Dermis blood vessel endothelial cell (primary cell): ENCODE measurements around the gene HLCS. TPM values are rescaled to one million over a fixed set of nuclear protein-coding genes. Genes with fewer than 3 reads are reported as not detected.
A peak's percentile ranks its signal among the peaks of the same experiment; 100 is the strongest.

Experiments used
- DNase-seq: peaks from one replicate; pipeline ENCODE4 v3.0.0; 2010
- total RNA-seq: library from RNA; depleted of rRNA; stranded (reverse); fragments of >200 nt; gene quantifications from 2 replicates; pipeline ENCODE4 v1.2.3, GENCODE V29; 2014

HLCS gene
- total RNA-seq, 1 donor from 2014 or later = 14.3 TPM

DNA sequence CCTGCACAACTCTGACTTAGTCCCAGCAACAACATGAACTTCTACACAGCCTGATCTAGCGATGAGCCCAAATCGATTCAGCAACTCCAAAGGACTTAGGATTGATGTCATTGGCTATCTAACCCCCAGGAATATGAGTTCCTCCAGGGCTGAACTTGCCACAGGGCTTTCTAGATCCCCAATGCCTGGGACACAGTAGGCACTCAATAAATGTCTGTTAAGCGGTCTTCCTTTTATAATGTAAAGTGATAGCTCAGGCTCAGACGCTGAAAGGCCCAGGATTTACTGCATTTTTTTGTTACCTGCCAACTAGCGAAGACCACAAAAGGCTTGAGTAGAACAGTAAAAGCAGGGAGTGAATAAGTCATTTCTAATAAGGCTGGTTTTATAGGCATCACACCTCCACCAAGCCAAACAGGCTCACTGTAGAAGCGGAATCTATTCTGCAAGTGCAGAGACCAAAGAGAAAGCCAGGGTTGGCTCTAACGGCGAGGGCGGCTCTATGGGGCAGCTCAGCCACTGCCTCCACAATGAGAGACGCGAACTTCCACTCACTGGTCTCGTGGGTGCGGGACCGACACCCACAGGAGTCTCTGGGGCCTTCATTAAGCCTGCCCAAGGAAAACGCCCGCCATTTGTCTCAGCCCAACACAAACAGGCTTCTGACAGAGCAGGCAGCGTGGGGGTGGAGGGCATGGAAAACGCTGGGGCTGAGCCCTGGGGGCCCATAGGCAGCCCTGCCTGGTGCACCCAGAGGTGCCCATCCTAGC, 52.0 kb downstream of the HLCS start:
- no peak for DNase-seq

DNA sequence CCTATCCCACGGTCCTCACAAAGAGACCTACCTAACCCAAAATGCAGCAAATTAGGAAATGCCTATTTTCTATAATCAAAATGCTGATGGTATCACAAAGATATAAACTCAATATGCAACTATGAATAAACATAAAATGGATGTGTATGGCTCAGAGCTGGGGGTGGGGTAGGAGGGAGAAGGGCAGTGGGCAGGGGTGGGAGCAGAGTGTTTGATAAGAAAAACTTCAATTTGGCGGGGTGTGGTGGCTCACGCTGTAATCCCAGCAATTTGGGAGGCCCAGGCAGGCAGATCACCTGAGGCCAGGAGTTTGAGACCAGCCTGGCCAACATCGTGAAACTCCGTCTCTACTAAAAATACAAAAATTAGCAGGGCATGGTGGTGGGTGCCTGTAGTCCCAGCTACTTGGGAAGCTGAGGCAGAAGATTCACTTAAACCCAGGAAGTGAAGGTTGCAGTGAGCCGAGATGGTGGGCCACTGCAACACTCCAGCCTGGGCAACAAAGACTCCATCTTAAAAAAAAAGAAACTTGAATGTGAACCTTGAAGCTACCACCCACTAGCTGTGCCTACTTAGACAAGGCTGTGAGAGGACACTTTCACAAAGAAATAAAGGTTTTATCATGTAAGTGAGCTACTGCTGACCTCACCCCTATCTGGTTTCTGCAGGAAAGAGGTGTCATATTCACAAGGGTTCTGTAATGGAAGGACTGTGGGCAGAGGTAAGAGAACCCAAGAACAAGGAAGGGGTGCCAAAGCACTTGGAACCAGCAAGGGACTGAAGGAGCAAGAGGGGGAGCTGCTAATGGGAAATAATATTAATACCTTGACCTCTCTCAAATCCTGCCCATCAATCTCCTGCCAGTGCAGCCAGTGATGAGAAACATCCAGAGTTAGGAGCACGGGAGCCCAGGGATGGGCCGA, 53.0 kb downstream of the HLCS start:
- no peak for DNase-seq

GRCh38 chr21:36910581-36911307, 55.7 kb downstream of the HLCS start:
- peak; percentile 8 for DNase-seq

DNA sequence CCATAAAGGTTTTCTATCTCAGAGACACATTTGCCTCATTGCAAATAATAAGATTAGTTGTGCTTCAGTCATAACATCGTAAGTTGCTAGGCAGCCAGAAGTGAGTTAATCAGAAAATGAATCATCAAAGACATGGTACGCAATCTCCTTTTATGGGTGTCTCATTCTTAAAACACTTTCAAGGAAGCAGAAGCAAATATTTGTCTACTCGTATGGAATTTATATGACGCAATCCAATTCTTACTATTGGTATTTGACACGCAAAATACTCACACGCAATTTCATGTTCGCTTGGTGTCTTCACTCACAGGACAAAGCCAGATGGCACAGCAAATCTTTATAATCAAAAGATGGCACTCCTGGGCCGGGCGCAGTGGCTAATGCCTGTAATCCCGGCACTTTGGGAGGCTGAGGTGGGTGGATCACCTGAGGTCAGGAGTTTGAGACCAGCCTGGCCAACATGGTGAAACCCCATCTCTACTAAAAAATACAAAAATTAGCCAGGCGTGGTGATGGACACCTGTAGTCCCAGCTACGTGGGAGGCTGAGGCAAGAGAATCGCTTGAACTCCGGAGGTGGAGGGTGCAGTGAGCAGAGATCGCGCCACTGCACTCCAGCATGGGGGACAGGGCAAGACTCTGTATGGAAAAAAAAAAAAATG, 56.4 kb downstream of the HLCS start:
- peak; percentile 97 for DNase-seq

DNA sequence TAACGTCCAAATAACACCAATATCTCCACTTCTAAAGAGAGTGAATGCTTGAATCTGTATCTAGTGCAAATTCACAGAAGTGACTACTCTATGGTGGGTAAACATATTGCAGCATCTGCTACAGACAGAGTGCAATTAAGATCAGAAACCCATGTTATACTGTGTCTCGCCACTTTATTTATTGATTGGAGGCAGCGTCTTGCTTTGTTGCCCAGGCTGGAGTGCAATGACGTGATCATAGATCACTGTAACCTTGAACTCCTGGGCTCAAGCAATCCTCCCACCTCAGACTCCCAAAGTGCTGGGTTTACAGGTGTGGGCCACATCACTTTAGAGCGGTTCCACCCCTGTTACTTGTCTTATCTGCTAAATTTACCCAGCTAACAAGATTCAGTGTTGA, 57.0 kb downstream of the HLCS start:
- DNase-seq = peak; percentile 11

GRCh38 chr21:36908260-36908908, 58.1 kb downstream of the HLCS start:
- peak; percentile 28 for DNase-seq

DNA sequence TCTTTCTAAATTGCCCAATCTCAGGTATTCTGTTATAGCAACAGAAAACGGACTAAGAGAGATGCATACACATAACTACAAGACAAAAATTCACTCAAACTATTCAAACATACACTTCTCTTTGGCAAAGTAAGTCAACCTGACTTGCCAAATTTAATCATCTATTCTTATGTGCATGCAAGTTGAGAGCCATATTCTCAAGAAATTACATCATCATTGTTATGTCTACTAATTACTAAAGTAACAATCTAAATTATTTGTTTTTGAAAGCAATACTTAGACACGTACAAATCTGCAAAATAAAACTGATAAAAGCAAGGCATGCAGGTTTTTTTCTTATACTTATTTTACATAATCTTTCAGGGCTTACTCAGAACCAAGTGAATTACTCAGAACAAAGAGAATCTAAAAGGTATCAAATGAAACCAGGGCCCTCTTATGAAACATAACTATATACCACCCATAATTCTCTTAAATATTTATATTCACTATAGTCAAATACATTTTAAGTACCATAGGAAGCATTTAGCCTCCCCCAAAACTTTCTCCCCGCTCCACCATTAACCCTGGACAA, 62.3 kb downstream of the HLCS start:
- no peak for DNase-seq

GRCh38 chr21:36902793-36903192, 63.7 kb downstream of the HLCS start:
- DNase-seq = no peak

GRCh38 chr21:36902331-36902730, 64.1 kb downstream of the HLCS start:
- no peak for DNase-seq

- no peak for DNase-seq
Observed at GRCh38 chr21:36901575-36901974, 64.9 kb downstream of the HLCS start.

DNA sequence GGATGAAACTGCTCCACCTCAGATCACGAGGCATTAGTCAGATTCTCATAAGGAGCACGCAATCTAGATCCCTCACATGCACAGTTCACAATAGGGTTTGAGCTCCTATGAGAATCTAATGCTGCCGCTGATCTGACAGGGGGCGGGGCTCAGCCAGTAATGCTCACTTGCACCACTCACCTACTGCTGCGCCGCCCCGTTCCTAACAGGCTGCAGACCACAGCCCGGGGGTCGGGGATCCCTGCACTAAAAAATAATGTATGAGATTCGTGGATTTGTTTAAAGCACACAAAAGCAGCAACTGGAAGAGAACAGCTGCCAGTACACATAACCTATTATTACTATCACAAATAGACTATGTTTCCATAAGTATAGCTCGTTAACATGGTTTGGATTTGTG, 72.9 kb downstream of the HLCS start:
- no peak for DNase-seq

GRCh38 chr21:36892201-36892600, 74.3 kb downstream of the HLCS start:
- no peak for DNase-seq

GRCh38 chr21:36891692-36892091, 74.8 kb downstream of the HLCS start:
- no peak for DNase-seq

DNA sequence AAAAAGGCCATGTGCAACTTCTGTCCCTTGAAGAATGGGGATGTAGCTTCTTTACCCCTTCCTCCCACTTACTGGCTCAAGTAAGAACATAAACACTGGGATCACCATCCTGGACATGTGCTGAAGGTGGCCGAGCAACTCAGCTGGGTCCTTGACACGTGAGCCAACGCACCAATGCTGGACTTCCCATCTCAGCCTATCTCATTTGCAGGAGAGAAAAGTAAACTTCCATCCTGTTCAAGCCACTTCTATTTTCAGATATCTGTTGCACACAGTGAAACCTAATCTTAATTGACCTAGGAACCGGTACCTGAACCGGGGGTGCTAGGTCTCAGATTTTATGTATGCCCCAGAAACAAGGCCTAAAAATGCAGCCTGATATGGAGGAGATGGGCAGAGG, 75.3 kb downstream of the HLCS start:
- no peak for DNase-seq

- DNase-seq = no peak
Observed at GRCh38 chr21:36890086-36890485, 76.4 kb downstream of the HLCS start.

DNA sequence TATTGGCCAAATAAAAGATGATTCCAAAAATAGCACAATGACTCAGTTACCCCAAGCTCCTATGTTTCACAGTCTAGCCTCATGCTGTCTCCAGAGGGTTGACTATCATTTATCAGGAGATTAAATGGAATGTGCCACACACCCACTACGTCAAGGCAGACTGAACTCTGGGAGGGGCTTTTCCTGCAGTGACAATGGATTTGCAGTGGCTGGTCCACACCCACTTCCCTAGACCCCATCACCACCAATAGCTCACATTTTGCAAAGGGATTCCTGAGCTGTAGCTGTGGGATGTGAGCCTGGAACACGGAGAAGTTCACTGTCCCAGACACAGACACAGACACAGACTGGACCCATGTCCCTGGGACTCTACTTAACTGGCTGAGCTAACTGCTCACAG, 77.1 kb downstream of the HLCS start:
- peak; percentile 21 for DNase-seq

DNA sequence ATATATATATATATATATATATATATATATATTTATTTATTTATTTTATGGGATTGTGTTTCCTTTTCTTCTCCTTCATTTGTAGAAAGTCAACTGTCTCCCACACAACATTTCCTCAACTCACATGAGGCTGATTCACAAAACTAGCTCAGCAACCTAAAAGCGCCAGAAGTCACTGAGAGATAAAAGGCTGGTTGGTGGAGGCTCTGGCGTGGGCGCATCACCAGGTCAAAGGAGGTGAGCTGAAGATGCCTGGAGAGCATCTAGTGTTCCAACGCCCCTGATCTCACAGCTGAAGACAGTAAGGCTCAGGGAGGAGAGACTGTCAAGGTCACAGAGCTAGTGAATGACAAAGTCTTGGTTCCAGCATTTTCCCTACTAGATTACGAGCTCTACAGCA, 78.0 kb downstream of the HLCS start:
- no peak for DNase-seq

DNA sequence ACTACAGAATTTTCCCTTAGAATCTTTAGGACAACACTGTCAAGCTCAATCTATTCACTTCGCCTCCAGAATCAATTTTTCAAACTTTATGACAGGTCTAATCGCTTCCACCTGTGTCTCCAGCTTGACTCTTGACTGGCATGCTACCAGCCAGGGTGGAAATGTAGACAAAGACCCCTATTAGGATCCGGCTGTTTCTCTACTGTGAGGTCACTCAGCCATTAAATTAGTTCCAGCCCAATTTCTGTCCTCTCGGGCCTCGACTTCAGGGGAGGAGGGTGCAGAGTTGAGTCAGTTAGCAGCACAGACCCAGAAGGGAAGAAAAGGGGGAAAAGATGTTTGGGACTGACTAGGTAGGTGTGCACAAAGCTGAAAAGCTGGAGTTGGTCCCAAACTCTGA, 78.5 kb downstream of the HLCS start:
- DNase-seq = no peak

- no peak for DNase-seq
Observed at GRCh38 chr21:36883532-36884486, 82.7 kb downstream of the HLCS start.

- no peak for DNase-seq
Observed at GRCh38 chr21:36882776-36883175, 83.7 kb downstream of the HLCS start.

DNA sequence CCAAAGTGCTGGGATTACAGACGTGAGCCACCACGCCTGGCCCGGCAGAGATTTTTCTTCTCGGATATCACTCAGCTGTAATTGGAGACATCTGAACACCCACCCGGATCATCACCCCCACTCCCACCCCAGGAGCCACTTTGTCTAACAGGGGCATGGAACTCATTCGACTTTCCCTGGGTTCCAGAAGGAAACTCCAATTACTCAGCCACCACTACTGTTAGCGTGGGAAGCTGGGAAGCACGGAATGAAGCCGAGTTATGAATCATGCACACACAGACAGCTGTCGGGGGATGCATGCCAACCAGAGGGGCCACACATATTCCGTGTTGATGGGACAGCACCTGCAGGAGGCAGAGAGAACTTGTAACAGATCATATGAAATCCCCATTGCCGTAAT, 85.2 kb downstream of the HLCS start:
- DNase-seq = peak; percentile 16
